ENCODE measurements around the gene DOK3.

- TF ChIP-seq POLR2A (IDR thresholded peaks at IDR 0.05) (no peak), CTCF (IDR thresholded peaks at IDR 0.05) (no peak), POLR2AphosphoS5 (IDR thresholded peaks at IDR 0.05) (no peak)
These were observed 21.0 kb upstream of the DOK3 start for GRCh38 chr5:177530638-177531037.
